Cortex of kidney (tissue), 1 donor: ENCODE results near the gene AOPEP.

ENCODE experiments used
- DNase-seq: peaks from one replicate; lab custom pipeline; 2025; lab: John Stamatoyannopoulos, UW

Gene AOPEP

DNA sequence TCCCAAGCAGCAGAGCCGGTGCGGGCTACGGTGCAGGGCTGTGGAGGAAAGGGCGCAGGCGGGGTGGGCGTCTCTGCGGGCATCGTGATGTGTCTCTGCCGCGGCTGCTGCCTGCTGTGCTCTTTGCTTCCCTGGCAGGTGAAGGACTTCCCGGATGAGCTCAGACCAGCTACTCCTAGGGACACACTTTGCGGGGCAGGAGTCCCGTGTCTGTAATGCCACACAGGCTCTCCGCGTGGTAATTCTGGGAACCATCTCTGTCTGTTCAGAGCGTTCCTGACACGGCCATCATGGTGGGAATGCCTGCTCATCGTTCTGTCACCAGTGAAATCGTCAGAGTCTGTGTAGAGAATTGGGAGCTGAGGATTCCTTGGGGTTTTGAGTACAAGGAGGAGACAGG lies 355.5 kb downstream of the AOPEP start:
- no peak for DNase-seq

DNA sequence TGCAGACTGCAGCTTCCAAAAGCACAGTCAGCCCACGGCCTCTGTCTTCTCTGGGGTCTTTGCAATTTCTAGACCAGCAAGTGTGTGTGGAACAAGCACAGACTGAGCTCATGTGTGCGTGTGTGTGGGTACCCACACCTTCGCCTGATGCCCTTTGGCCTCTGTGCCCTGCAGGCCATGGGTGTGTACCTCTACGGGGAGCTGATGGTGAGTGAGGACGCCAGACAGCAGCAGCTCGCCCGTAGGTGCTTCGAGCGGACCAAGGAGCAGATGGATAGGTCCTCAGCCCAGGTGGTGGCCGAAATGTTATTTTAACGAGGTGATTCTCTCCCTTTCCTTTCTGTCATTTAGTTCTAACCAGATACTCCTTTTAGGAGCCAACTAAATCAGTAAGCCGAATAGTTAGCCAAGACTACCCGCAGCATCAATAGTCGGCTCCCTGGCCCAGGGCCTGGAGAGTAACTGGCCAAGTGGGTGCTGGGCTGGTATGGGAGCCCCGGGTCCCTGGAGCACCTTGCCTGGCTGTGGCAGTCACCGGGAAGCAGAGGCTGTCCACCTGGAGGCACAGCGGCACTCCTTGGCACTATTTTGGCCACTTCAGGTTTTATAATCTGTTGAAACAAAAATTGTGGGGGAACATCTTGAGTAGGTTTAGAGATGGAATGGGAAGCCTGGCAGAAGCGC lies 356.0 kb downstream of the AOPEP start:
- DNase-seq, result no peak

DNA sequence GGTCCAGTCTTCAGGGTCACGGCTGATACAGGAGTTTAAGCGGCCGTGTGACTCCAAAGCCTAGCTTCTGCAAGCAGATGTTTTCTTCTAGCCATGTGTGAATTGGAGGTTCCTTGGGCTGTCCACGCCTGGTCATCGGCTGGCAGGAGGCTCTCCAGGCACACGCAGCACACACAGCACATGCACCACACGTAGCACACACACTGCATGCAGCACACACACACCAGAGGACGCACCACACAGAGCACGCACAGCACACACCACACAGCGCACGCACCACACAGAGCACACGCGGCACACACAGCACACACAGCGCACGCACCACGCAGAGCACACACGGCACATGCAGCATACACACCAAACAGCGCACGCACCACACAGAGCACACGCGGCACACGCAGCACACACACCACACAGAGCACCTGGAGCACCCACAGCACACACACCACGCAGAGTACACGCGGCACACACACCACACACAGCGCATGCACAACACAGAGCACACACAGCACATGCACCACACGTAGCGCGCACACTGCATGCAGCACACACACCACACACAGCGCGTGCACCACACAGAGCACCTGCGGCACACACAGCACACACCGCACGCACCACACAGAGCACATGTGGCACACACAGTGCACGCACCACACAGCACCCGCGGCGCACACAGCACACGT lies 356.7 kb downstream of the AOPEP start:
- DNase-seq, result no peak

DNA sequence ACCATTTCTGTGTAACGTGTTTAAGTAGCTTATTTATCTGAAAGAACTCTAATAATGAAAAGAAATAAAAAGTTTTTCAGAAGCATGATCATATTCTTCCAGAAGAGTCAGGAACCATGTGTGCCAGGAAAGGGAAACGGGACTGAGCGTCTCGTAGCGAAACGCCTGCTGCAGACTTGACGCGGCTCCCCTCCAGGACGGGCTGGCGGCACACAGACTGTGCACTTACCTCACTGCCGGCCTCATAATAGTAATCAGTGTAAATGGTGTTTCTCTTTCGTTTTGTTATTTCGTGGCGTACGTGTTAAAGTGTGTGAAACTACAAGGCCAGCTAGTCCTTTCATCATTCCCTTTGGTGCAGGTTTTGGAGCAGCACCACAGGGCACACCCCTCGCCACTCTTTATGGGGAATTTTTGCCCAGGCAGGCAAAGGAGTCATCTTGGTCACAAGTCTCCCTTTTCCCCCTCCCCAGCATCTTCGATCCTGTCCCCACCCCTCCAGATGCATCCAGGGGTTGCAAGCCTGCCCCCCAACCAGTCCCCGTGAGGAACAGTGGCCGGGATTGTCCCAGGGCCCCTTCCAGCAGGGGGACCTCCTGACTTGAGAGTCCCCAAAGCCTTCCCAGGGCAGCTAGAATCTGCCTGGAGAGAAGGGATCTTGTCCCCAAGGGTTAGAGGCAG lies 357.9 kb downstream of the AOPEP start:
- no peak for DNase-seq

DNA sequence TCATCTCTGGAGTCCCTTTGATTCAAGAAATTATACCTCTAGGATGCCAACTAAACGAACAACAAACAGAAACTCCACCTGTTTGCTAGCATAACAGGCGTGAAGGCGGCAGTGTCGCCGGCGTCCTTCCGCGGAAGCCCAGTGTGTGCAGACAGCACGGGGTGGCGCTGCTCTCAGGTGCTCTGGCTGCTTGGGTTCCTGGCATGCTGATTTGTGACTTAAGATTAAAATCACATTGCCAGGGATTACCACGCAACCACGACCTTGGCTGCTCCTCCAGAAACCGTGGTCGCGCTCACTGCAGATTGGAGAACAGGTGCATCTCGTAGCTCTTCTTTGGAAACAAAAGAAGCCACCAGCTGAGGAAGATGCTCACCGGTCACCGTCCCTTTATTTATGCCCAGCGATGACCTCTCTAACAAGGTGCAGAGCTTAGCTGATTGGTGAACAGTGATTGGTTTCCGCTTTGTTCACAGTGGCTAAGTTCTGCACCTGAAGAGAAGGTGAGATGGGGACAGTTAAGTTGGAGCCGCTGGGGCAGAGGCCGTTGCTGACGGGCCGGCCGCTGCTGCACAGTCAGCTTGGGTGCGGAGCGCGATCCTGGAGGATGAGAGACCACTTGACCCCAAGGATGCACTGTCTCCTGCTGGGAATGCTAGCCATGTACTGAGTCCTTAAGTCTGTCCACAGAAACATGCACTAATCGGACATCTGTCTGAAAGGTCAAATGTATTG lies 358.7 kb downstream of the AOPEP start:
- no peak for DNase-seq

DNA sequence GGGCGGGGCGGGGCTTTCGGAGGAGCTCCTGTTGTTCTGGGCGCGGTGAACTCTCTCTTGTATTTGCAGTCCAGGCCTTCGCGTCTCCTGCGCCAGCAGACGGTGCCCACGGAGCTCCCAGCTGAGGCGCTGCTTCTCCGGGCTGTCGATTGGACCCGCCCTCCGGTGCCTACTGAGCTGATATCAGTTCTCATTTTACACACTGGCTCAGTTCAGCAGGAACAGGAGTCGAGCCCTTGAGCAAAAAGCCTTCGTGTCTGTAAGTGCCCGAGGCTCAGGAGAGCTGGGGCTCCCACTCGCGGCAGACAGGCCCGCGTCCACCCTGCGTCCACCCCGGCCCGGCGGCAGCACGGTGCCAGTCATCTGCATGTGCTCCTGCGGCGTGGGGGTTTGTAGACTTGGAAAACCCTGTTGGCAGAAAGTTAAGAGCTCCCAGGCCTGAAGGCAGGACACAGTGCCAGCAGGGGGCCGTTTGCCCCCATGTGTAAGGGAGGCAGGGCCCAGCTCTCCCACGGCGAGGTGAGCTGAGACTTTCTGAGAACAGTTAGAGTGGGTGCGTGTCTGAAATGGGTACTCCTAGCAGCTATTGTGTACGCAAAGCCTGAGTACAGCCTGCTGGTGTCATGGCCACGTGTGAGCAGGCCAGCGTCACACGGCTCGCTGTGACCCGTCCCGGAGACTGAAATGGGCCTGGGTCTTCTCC lies 359.5 kb downstream of the AOPEP start:
- DNase-seq, result no peak

DNA sequence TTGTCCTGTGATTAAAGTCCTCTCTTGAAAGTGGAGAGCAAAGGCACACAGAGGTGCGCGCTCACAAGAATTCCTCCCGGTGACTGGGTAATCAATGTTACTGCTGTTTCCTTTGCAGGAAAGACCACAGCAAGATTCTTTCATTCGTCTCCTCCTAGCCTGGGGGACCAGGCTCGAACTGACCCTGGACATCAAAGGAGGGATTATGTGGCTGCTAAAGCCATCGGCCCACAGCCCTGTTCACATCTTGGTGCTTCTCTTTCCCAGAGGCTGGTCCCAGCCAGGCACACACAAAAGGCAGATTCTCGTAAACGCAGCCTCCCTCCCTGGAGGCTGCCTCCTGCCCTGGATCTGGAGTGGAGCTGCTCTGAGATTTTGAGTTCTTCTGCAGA lies 360.1 kb downstream of the AOPEP start:
- DNase-seq, result no peak

DNA sequence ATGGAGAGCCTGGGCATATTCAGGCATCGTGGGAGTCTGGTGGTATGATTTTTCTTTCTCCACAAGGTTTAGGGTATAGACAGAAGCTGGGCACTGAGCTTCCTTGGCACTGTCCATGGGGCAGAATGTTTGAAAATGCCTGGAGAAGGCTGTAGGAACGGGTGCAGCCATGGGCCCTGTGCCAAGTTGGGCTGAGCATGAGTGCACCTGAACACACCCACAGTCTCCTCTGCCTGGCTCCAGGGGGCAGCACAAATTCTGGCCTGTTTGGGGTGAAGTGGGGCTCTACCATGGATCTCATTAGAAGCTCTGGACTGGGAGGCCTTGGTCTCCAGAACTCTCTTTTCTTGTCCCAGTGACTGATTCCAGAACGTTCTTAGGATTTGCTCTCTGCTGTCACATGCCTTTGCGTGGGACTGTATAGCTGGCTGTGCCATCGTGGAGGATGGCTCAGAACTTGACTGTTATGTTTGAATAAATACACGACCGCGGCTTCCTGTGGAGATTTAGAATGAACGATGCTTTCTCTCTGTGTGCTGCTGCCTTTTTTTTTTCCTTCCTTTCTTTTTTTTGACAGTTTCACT lies 361.3 kb downstream of the AOPEP start:
- DNase-seq, result no peak

DNA sequence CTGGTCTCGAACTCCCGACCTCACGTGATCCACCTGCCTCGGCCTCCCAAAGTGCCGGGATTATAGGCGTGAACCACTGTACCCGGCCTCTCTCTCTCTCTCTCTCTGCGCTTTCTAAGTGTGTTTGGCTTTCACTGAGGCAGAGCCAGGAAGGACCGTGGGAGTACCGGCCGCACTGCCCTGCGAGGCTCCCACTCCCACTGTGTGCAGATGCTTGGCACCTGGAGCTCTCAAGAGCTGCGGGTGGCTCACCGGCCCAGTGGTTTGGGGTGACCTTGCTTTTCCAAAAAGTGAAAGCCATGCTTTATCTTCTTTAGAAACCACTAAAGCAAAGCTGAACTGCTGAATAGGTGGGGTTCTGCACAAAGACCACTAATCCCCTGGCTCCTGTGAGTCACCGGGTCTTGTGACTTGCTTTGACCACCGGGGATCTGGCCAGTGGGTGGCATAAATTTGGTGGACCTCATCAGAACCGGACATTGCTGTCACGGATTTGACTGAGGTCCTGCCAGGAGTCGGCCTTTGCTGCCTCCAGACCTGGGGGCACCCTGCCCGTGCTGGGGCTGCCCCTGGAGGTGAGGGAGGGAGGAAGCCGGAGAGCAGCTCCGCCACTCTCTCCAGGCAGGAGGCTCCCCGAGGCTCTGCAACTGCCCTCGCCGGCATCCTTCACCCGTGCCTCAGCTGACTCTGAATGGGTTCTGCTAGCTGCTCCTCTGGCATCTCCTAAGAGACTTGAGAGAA lies 362.1 kb downstream of the AOPEP start:
- no peak for DNase-seq

DNA sequence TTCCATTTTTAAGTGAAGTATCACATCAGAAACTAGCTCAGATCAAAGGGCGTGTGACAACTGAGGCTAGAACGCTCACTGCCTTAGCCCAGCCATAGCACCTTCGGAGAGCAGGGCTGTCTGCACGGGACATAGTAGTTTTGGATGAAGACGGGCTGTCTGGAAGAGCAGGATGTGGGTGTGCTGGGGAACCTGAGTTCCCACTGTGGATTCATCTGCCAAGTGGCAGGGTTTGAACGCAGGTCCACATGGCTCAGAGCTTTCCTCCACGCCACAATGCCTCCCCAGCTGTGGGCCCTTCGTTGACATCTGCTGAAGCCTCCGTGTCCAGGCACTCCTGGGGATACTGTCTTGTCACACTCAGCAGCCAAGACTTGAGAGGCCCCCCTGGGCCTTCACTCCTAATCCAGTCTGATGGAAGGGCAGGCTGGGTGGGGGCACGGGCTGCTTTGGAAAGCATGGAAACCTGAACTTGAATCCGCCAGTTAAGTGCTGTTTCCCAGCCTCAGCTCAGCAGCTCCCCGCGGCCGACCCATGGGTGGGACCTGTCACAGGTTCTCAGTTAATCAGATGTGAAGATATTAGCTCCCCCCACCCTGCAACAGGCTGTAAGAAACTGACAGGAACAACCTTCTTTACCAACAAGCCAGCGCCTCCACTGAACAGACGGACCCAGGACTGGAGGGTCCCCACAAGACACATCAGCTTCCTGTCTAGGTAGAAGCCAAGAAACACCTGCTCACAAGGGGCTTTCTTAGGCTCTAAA lies 362.9 kb downstream of the AOPEP start:
- no peak for DNase-seq

DNA sequence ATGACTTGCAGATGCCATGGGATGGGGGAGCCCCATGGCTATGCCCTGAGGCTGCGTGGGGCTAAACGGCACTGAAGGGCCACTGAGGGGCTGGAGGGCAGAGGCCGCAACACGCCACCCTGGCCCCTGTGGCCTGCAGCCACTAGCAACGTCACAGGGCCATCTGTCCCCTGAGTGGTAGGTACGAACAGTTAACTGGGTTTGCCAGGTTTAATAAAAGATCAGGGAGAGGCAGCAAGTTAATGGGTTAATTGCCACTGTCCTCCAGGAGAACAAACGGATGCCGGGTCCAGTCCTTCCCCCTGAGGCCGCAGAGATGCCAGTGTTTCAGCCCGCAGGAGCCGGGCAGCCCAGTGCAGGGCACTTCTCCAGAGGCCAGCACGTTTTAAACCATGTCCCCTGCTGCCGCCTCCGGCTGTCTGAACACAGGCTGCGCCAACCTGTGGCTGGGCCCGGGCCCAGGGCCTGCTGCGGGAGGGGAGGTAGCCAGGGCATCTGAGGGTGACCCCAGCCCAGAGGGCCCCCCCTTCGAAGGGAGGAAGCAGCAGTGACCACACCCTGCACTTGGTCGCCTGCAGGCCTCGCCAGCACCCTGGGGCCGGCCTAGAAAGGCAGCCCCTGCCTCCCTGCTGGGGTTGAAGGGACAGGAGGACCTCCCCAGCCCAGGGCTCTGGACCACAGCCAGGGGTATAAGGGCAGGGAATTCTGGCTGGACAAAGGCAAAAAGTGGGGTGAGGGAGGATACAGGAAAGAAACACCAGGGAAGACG lies 363.7 kb downstream of the AOPEP start:
- DNase-seq, result no peak

DNA sequence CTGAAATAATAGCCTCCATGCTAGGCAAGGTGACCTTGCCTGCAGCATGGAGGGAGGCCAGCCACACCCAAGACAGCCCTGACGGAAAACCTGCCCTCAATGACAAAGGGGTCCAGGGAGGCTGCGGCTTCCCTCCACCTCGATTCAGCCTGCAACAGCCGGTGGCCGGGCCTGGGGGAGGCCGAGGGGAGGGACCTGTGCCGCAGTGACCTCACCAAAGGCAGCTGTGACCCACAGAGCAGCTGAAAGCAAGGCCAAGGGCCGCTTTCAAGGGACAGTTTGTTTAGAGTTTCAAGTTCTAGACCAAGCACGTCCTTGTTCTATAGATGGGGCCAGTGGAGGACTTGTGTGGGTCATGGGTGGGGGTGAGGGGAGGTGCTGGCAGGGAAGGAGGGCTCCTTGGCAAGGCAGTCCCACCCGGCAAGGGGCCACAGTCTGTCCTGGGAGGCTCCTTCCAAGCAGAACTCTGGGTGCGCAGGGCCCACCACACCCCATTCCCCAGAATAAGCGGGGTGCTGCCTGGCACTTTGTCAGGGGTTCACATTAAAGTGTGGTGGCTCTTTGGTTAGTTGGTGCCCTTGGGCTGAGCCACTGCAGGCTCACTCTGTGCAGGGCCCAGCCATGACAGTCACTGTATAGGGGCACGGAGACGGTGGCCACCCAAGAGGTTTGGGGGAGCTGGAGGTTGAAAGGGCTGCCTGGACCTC lies 364.5 kb downstream of the AOPEP start:
- DNase-seq, result no peak

DNA sequence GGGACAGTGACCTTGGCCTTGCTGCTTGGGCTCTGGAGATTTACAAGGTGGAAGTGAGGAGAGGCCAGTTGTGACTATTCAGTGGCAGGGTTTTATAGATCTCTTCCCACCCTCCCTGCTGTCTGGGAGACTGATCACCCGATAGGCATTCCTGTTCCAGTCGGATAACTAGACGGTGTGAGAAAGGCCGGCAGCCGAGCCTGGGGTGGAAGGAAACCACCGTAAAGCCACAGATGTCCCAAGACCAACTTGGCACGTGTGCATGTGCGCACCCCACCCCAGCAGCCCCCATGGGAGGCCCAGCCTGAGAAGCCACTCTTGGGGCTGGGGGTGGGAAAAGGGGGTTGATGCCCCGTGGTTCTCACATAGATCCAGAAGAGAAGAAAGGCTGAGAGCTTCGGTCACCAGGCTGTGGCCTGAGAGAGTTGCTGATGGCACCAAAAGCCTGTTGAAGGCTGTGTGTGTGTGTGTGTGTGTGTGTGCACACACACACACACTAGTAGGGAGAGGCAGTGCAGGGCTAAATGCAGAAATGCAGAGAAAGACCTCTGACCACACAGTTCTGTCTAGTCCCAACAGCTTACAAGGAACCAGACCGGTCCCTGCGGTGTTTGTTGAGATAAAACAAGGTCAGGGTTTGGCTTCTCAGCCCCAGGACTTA lies 365.2 kb downstream of the AOPEP start:
- no peak for DNase-seq

DNA sequence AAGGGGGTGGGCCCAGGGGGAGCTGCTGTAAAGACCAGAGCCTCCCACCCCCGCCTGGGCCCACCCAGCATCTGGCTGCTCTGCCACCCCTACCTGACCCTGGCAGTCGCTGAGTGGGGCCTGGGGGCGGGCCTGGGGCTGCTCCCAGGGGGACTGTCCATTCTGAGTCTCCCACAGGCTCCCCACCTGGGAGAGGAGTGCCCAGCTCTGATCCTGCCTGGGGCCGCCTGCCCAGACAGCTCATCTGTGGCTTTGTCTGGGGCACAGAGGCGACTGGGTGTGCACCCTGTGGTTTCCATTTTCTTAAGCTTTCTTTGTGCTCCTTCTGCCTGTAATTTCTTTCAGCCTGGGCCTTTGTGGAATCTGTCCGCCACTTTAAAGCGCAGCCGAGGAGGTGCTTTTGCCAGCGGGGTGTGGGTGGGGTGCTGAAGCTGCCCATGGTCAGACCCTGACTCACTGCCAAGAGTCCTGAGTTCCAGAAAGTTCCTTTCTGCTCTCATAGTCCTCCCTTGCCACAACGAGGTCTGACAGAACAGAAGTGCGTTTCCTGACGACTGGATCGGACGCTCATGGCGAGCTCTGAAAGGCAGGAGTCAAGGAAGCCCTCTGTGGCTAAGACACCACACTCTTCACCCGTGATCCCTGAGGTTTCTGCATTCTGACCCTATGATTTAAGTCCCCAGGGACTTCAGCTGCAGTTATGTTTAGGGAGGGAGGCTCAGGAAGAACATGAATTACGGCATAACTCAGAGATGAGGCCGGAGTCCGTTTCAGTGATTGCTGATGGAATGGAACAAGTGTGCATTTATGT lies 366.0 kb downstream of the AOPEP start:
- DNase-seq, result no peak

DNA sequence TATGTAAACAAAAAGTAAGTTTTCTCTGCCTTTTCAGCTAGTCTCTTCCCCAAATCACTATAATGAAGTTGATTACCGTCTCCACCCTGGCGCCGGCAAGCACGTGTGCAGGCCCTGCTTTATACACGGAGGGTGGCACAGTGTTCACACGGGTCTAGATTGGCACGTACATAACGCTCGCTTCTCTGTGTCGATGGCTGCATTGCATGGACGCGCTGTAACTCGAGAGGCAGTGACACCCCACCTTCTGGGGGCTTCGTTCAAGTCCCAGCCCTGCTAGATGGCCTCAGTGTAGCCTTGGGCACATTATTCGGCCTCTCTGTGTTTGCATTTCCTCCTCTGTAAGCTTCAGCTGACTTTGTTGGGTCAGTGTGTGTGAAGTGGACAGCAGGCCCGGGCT lies 367.1 kb downstream of the AOPEP start:
- no peak for DNase-seq

DNA sequence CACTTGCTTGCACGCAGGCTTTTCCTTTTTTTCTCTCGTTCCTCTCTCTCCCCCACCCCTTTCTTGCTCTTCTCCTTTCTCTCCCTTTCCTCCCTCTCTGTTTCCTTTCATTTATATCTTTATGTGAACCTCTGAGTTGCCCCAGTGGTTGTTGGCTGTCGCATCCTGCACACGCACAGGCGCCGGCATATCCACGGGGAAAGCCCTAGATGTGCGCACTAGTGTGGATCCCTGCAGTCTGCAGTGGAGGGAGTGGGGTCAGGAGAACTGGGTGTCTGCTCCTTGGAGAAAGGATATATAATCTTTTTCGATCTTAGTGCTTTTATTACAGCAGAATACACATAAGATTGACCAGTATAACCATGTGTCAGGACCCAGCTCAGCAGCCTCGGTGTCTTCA lies 367.5 kb downstream of the AOPEP start:
- DNase-seq, result no peak

DNA sequence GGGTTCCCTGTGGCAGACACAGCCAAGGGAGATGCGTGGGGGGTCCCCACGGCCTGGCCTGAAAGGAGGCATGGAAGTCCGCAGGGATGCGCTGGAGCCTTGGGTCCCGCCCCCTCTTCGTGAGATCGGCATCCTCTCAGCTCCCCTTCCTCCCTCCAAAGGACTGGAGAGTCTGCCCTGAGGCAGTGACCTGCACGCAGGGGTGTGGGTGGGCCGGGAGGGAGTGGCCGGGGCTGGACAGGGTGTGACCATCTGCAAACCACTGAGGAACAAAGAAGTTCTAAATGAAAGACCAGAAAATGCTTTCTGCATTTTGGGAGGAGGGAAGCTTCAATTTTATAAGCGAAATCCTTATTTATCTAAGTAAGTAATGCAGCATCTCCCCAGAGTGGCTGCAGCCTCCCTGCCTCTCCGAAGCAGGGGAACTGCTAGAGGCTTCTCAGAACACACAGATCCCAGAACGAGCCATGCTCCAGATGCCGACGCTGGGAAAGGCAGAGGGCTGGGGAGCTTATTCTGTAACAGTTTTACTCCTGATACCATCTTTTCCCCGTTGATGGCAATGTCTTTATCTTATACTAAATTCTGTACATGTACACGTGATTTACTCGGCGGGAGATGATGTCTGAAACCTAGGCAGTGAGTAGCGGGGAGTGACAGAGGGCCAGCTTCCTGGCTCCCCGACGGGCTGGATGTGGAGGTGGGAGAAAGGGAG lies 369.3 kb downstream of the AOPEP start:
- no peak for DNase-seq
